Endothelial cell of umbilical vein (primary cell): ENCODE measurements around the gene TAGLN2. TPM values are rescaled to one million over a fixed set of nuclear protein-coding genes. Genes with fewer than 3 reads are reported as not detected.

ENCODE experiments used
- BruUV-seq: library from RNA; stranded (reverse); fragments of 400-500 nt; replicated peaks from 2 replicates; lab custom pipeline; 2021; lab: Mats Ljungman, UMichigan
- CTCF ChIA-PET: fragments of 300-600, 350-600 bp; sonication (Branson Sonifier 250); formaldehyde crosslinking; loops from one replicate; lab custom pipeline; 2021; ENCODE audit warnings: antibody characterized with exemption, inconsistent platforms; lab: Charles Lee
- POLR2A ChIA-PET: fragments of 300-600, 350-600 bp; sonication (Branson Sonifier 250); formaldehyde crosslinking; loops from one replicate; lab custom pipeline; 2021; ENCODE audit warnings: antibody characterized with exemption, inconsistent platforms; lab: Charles Lee
- DNase-seq: peaks from one replicate; pipeline ENCODE4 v3.0.0-alpha.2; 2011; ENCODE audit warnings: low read depth, low spot score
- FAIRE-seq: peaks from 2 replicates; lab custom pipeline; 2011; peaks lifted over from hg19 to GRCh38; lab: Jason Lieb, UNC
- H2AFZ ChIP-seq: 2 replicates; pipeline ENCODE4 v1.6.0; 2012; ENCODE audit warnings: low read depth, low read length, control low read depth, inconsistent platforms
- H3K27ac ChIP-seq: 2 replicates; pipeline ENCODE4 v1.5.1; 2011; ENCODE audit warnings: low read depth, mild to moderate bottlenecking, control low read depth, low read length, moderate library complexity; ENCODE audit not compliant: insufficient read depth
- H3K27me3 ChIP-seq, 2 experiments: 2 replicates each; pipeline versions ENCODE4 v1.6.0 to v1.6.1; 2011; ENCODE audit warnings: low read length in 2 of 2, mixed read lengths in 1 of 2; ENCODE audit not compliant: control insufficient read depth in 2 of 2, insufficient read depth in 2 of 2
- H3K36me3 ChIP-seq, 2 experiments: 2 replicates in 1 of 2; 3 replicates in 1 of 2; pipeline ENCODE4 v1.5.1; 2011; ENCODE audit warnings: low read length in 2 of 2, mild to moderate bottlenecking in 1 of 2, moderate library complexity in 1 of 2; ENCODE audit not compliant: control insufficient read depth in 2 of 2, insufficient read depth in 2 of 2; ENCODE audit errors: extremely low read depth in 1 of 2
- H3K4me1 ChIP-seq: 3 replicates; pipeline ENCODE4 v1.5.1; 2011; ENCODE audit warnings: mild to moderate bottlenecking, low read length; ENCODE audit not compliant: control insufficient read depth, insufficient read depth; ENCODE audit errors: extremely low read depth
- H3K4me2 ChIP-seq: 2 replicates; pipeline ENCODE4 v1.6.1; 2011; ENCODE audit warnings: low read length, control low read depth, mixed read lengths; ENCODE audit not compliant: insufficient read depth
- H3K4me3 ChIP-seq, 3 experiments: fragments of 200-600 bp in 1 of 3; sonication (generic), shearing (Covaris generic) in 1 of 3; replicated peaks in 1 of 3; 2 replicates each; pipeline ENCODE4 v1.5.1; 2011 to 2016; ENCODE audit warnings: control low read depth in 3 of 3, low read length in 3 of 3, mild to moderate bottlenecking in 2 of 3, inconsistent platforms in 1 of 3, low read depth in 1 of 3, moderate library complexity in 1 of 3; ENCODE audit not compliant: insufficient read depth in 1 of 3
- H3K79me2 ChIP-seq: 2 replicates; pipeline ENCODE4 v1.6.0; 2012; ENCODE audit warnings: low read length, inconsistent platforms; ENCODE audit not compliant: control insufficient read depth, insufficient read depth
- H3K9ac ChIP-seq: replicated peaks from 2 replicates; pipeline ENCODE3; 2011; ENCODE audit warnings: low read length, control low read depth; ENCODE audit not compliant: insufficient read depth; ENCODE audit errors: extremely low read depth
- H3K9me1 ChIP-seq: replicated peaks from 3 replicates; pipeline ENCODE4 v1.6.0; 2011; ENCODE audit warnings: mild to moderate bottlenecking, low read length; ENCODE audit not compliant: control insufficient read depth, insufficient read depth; ENCODE audit errors: extremely low read depth
- H3K9me3 ChIP-seq: replicated peaks from 2 replicates; pipeline ENCODE4 v1.5.1; 2012; ENCODE audit warnings: low read length, inconsistent platforms; ENCODE audit not compliant: control insufficient read depth, insufficient read depth
- H4K20me1 ChIP-seq: replicated peaks from 2 replicates; pipeline ENCODE3; 2011; ENCODE audit warnings: mild to moderate bottlenecking, low read length; ENCODE audit not compliant: control insufficient read depth, insufficient read depth; ENCODE audit errors: extremely low read depth
- EZH2 ChIP-seq: IDR thresholded peaks from 2 replicates; pipeline ENCODE4 v1.6.1; 2012; ENCODE audit warnings: borderline replicate concordance, low read depth, mild to moderate bottlenecking, moderate library complexity, low read length, inconsistent platforms; ENCODE audit not compliant: severe bottlenecking
- FOS ChIP-seq: IDR thresholded peaks from 2 replicates; pipeline ENCODE4 v1.6.1; 2011; ENCODE audit warnings: mild to moderate bottlenecking, low read length, moderate library complexity, borderline replicate concordance; ENCODE audit not compliant: insufficient read depth
- GATA2 ChIP-seq: IDR thresholded peaks from 2 replicates; pipeline ENCODE4 v1.7.0; 2011; ENCODE audit warnings: low read depth, mild to moderate bottlenecking, moderate library complexity, mixed read lengths, low read length; ENCODE audit not compliant: insufficient read length, insufficient read depth
- JUN ChIP-seq: IDR thresholded peaks from 2 replicates; pipeline ENCODE4 v1.6.1; 2011; ENCODE audit warnings: borderline replicate concordance, low read depth; ENCODE audit not compliant: insufficient read length, insufficient read depth
- MAX ChIP-seq: IDR thresholded peaks from 2 replicates; pipeline ENCODE4 v1.6.1; 2011; ENCODE audit not compliant: insufficient read depth, insufficient read length
- MYC ChIP-seq: IDR thresholded peaks from one replicate; pipeline ENCODE4 v1.6.1; 2011; ENCODE audit warnings: mild to moderate bottlenecking, low read depth, low read length
- POLR2A ChIP-seq: IDR thresholded peaks from 2 replicates; pipeline ENCODE4 v1.6.1; 2012; ENCODE audit warnings: low read depth, mild to moderate bottlenecking, control low read depth, low read length
- POLR2AphosphoS5 ChIP-seq: IDR thresholded peaks from 2 replicates; pipeline ENCODE4 v1.6.1; 2012; ENCODE audit warnings: low read depth, mild to moderate bottlenecking, control low read depth, low read length, moderate library complexity; ENCODE audit not compliant: insufficient read depth
- dilution Hi-C: fragments of 300-500 bp; cut with MboI; formaldehyde crosslinking; loops from one replicate; pipeline ENCODE4 v1.15.0; 2019; ENCODE audit warnings: low sequenced_read_pairs; ENCODE audit not compliant: extremely low pct_ligation_motif_present
- intact Hi-C: fragments of 100-400 bp; cut with micrococcal nuclease; formaldehyde crosslinking; loops from one replicate; pipeline ENCODE4 v1.10.0; 2022
- polyA plus RNA-seq, 4 experiments: library from polyadenylated mRNA; depleted of rRNA in 3 of 4; stranded (reverse) in 3 of 4; unstranded in 1 of 4; fragments of >200 nt; gene quantifications; 2 replicates each; pipeline versions ENCODE4 v1.2.1 to v1.2.3, GENCODE V29; 2011 to 2012; ENCODE audit warnings: missing spikeins in 1 of 4
- total RNA-seq: library from RNA; stranded (reverse); gene quantifications from 2 replicates; pipeline ENCODE4 v1.2.3, GENCODE V29; 2021
- TF ChIP-seq, protein P1 (sequence below), 2 donors: IDR thresholded peaks; 1 replicate in 1 of 2; 2 replicates in 1 of 2; pipeline ENCODE4 v1.5.1; 2011; ENCODE audit warnings: low read length in 2 of 2, mild to moderate bottlenecking in 2 of 2, moderate library complexity in 2 of 2, control low read depth in 1 of 2, inconsistent platforms in 1 of 2, low read depth in 1 of 2; ENCODE audit not compliant: insufficient read depth in 1 of 2; ENCODE audit errors: extremely low read depth in 1 of 2

The TAGLN2 gene
- total and polyA plus RNA-seq, 2 donors (not counting 3 experiments of a cell fraction or from before 2014, with no cell fraction given), result 646 to 1,279 TPM

DNA sequence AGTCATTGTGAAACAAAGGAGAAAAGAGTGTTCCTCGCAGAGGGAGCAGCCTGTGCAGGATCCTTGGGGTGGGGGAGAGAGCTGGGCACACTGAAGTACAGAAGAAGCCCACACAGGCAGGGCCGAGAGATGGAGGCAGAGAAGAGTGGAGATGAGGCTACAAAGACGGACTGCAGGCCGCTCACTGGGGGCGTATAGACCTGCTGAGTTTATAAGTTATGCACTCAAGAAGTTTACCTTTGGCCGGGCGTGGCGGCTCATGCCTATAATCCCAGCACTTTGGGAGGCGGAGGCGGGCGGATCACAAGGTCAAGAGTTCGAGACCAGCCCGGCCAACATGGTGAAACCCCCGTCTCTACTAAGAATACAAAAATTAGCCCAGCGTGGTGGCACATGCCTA, 36.3 kb upstream of the TAGLN2 start:
- TF ChIP-seq JUN (no peak), MYC (no peak), GATA2 (no peak), MAX (no peak), FOS (no peak), POLR2A (no peak), EZH2 (no peak), POLR2AphosphoS5 (no peak)
- TF ChIP-seq, protein P1, sequence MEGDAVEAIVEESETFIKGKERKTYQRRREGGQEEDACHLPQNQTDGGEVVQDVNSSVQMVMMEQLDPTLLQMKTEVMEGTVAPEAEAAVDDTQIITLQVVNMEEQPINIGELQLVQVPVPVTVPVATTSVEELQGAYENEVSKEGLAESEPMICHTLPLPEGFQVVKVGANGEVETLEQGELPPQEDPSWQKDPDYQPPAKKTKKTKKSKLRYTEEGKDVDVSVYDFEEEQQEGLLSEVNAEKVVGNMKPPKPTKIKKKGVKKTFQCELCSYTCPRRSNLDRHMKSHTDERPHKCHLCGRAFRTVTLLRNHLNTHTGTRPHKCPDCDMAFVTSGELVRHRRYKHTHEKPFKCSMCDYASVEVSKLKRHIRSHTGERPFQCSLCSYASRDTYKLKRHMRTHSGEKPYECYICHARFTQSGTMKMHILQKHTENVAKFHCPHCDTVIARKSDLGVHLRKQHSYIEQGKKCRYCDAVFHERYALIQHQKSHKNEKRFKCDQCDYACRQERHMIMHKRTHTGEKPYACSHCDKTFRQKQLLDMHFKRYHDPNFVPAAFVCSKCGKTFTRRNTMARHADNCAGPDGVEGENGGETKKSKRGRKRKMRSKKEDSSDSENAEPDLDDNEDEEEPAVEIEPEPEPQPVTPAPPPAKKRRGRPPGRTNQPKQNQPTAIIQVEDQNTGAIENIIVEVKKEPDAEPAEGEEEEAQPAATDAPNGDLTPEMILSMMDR (IDR thresholded peaks at IDR 0.05; ENCODE audit: extremely low read depth in 1 of 2, insufficient read depth in 1 of 2, low read depth in 1 of 2, low read length in 2 of 2), result no peak
- no peak for FAIRE-seq
- no peak for DNase-seq
- Histone ChIP-seq H3K36me3 (no peaks in the 10 kb centered on the region), H3K9me1 (no peaks in the 10 kb centered on the region), H3K79me2 (no peaks in the 10 kb centered on the region), H3K27me3 (peaks cover 7 to 13% of the 10 kb centered on the region in 2 experiments), H3K4me1 (no peaks in the 10 kb centered on the region), H4K20me1 (no peaks in the 10 kb centered on the region), H3K9me3 (no peaks in the 10 kb centered on the region), H3K4me3 (no peak overlapping the region), H3K9ac (no peak overlapping the region), H3K27ac (no peak overlapping the region), H2AFZ (no peak overlapping the region), H3K4me2 (no peak overlapping the region)
- CTCF ChIA-PET, result no interaction called here
- intact Hi-C loops (no loop called here), dilution Hi-C loops (no loop called here)
- BruUV-seq, result no TSS peak
- POLR2A ChIA-PET, result no interaction called here
